A549 (cell line): Measurements from ENCODE around the gene CEMIP2.

ENCODE experiments used
- CTCF ChIP-seq: fragments of >200 bp; sonication (Bioruptor Twin); formaldehyde crosslinking; IDR thresholded peaks from 3 replicates; pipeline ENCODE4 v1.5.1; 2016
- RNF2 ChIP-seq: fragments of 200-600 bp; sonication (generic); IDR thresholded peaks from 2 replicates; pipeline ENCODE4 v1.6.1; 2016; ENCODE audit warnings: low read depth, mild to moderate bottlenecking, antibody characterized with exemption, moderate library complexity, borderline replicate concordance

GRCh38 chr9:71716138-71716909 lies 52.0 kb downstream of the CEMIP2 start:
- TF ChIP-seq CTCF (peak; percentile 59), RNF2 (no peak)
